OCI-LY7 (cell line): ENCODE measurements around the gene SH2D3C. TPM values are rescaled to one million over a fixed set of nuclear protein-coding genes. Genes with fewer than 3 reads are reported as not detected.

ENCODE experiments used
- BruUV-seq: library from RNA; stranded (reverse); fragments of 400-500 nt; replicated peaks from 2 replicates; lab custom pipeline; 2021; lab: Mats Ljungman, UMichigan
- CTCF ChIA-PET: fragments of 300-600 bp; sonication (Branson Sonifier 250); formaldehyde crosslinking; loops from one replicate; lab custom pipeline; 2022; ENCODE audit warnings: antibody characterized with exemption; ENCODE audit not compliant: unreplicated experiment; lab: Charles Lee
- POLR2A ChIA-PET: fragments of 300-600 bp; sonication (Branson Sonifier 250); formaldehyde crosslinking; loops from one replicate; lab custom pipeline; 2022; ENCODE audit warnings: antibody characterized with exemption; lab: Charles Lee
- DNase-seq: peaks from one replicate; pipeline ENCODE4 v3.0.0-alpha.2; 2015; ENCODE audit warnings: low spot score
- H2AFZ ChIP-seq: fragments of 200-600 bp; sonication (generic), shearing (Covaris generic); 2 replicates; pipeline ENCODE4 v1.6.1; 2014; ENCODE audit warnings: mild to moderate bottlenecking, antibody characterized with exemption, low read length, moderate library complexity
- H3K27ac ChIP-seq: fragments of 200-600 bp; sonication (generic); 2 replicates; pipeline ENCODE4 v1.5.1; 2014; ENCODE audit warnings: mixed run types, low read depth, mild to moderate bottlenecking, moderate library complexity, low read length, inconsistent platforms; ENCODE audit not compliant: poor library complexity, severe bottlenecking
- H3K36me3 ChIP-seq: fragments of 200-600 bp; sonication (generic); 2 replicates; pipeline ENCODE4 v1.6.1; 2014; ENCODE audit warnings: mild to moderate bottlenecking, antibody characterized with exemption, low read length, moderate library complexity, mixed read lengths; ENCODE audit not compliant: insufficient read depth
- H3K4me1 ChIP-seq: fragments of 200-600 bp; sonication (generic); 2 replicates; pipeline ENCODE4 v1.5.1; 2014; ENCODE audit warnings: mild to moderate bottlenecking, low read length; ENCODE audit not compliant: insufficient read depth, poor library complexity, severe bottlenecking
- H3K4me2 ChIP-seq: fragments of 200-600 bp; sonication (generic); 2 replicates; pipeline ENCODE4 v1.6.1; 2014; ENCODE audit warnings: mild to moderate bottlenecking, low read length
- H3K4me3 ChIP-seq: fragments of 200-600 bp; sonication (generic); 2 replicates; pipeline ENCODE4 v1.5.1; 2014; ENCODE audit warnings: mild to moderate bottlenecking, low read depth, low read length; ENCODE audit not compliant: poor library complexity, severe bottlenecking
- H3K79me2 ChIP-seq: fragments of 200-600 bp; sonication (generic); 2 replicates; pipeline ENCODE4 v1.6.1; 2016; ENCODE audit warnings: low read depth, mild to moderate bottlenecking, low read length, moderate library complexity, mixed read lengths; ENCODE audit not compliant: insufficient read depth
- H3K9me2 ChIP-seq: fragments of 200-600 bp; sonication (generic); 2 replicates; pipeline ENCODE4 v1.6.1; 2016; ENCODE audit warnings: mild to moderate bottlenecking, low read length, mixed read lengths; ENCODE audit not compliant: insufficient read depth
- H3K9me3 ChIP-seq: fragments of 200-600 bp; sonication (generic); 2 replicates; pipeline ENCODE4 v1.6.1; 2014; ENCODE audit warnings: mild to moderate bottlenecking, mixed run types, low read length, mixed read lengths
- H4K20me1 ChIP-seq: fragments of 200-600 bp; sonication (generic); 2 replicates; pipeline ENCODE4 v1.6.1; 2014; ENCODE audit warnings: mild to moderate bottlenecking, antibody characterized with exemption, low read length, moderate library complexity, mixed read lengths; ENCODE audit not compliant: insufficient read depth
- EZH2phosphoT487 ChIP-seq: fragments of 200-600 bp; sonication (generic); IDR thresholded peaks from 2 replicates; pipeline ENCODE4 v1.6.1; 2018; ENCODE audit warnings: low read depth, borderline replicate concordance, mild to moderate bottlenecking, mixed run types, antibody characterized with exemption, low read length, moderate library complexity, mixed read lengths
- intact Hi-C: fragments of 100-400 bp; cut with micrococcal nuclease; formaldehyde crosslinking; loops from one replicate; pipeline ENCODE4 v1.10.0; 2022; ENCODE audit not compliant: unreplicated experiment
- total RNA-seq, 2 experiments: library from RNA; depleted of rRNA in 1 of 2; stranded (reverse); fragments of >200 nt in 1 of 2; shearing (Covaris generic) in 1 of 2; gene quantifications; 2 replicates each; pipeline ENCODE4 v1.2.3, GENCODE V29; 2014 to 2022
- TF ChIP-seq, protein P1 (sequence below): fragments of 200-600 bp; sonication (generic); conservative IDR thresholded peaks from 2 replicates; pipeline ENCODE4 v1.5.1; 2014; ENCODE audit warnings: mild to moderate bottlenecking, antibody characterized with exemption, low read length, moderate library complexity, mixed read lengths

The SH2D3C gene
- total RNA-seq, 2 experiments from 2014 or later, result 40.0 to 45.7 TPM

GRCh38 chr9:127767909-127768331 is 10.5 kb downstream of the SH2D3C start:
- H3K9me3 ChIP-seq, result no peaks in the 10 kb centered on the region
- peaks cover 69% of the 10 kb centered on the region for H3K36me3 ChIP-seq
- H3K9me2 ChIP-seq, result no peaks in the 10 kb centered on the region
- 0 out of 2 replicates have a peak, but pooled peaks cover 6% of the 10 kb centered on the region for H4K20me1 ChIP-seq
- peaks cover 19% of the 10 kb centered on the region; the same call in 1 of the 2 replicates for H3K79me2 ChIP-seq
- no TSS peak for BruUV-seq
- H3K4me3 ChIP-seq, result no peak overlapping the region
- peak overlapping the region; percentile 7 for H3K27ac ChIP-seq
- TF ChIP-seq, protein P1, sequence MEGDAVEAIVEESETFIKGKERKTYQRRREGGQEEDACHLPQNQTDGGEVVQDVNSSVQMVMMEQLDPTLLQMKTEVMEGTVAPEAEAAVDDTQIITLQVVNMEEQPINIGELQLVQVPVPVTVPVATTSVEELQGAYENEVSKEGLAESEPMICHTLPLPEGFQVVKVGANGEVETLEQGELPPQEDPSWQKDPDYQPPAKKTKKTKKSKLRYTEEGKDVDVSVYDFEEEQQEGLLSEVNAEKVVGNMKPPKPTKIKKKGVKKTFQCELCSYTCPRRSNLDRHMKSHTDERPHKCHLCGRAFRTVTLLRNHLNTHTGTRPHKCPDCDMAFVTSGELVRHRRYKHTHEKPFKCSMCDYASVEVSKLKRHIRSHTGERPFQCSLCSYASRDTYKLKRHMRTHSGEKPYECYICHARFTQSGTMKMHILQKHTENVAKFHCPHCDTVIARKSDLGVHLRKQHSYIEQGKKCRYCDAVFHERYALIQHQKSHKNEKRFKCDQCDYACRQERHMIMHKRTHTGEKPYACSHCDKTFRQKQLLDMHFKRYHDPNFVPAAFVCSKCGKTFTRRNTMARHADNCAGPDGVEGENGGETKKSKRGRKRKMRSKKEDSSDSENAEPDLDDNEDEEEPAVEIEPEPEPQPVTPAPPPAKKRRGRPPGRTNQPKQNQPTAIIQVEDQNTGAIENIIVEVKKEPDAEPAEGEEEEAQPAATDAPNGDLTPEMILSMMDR, result no peak
- TF ChIP-seq EZH2phosphoT487, result no peak
- CTCF ChIA-PET, result no interaction called here
- POLR2A ChIA-PET, result interaction anchor here (1.4 to 1.6 kb wide), 3 partner anchors 11 to 38 kb away, joined by 4 to 8 read pairs (median 4); partner anchors contain the start of genes SH2D3C and TOR2A
- peak overlapping the region; percentile 31; the same call in 1 of the 2 replicates for H3K4me2 ChIP-seq
- H2AFZ ChIP-seq, result no peak overlapping the region
- no peak for DNase-seq
- peaks cover 44% of the 10 kb centered on the region for H3K4me1 ChIP-seq
- intact Hi-C loops, result no loop called here

DNA sequence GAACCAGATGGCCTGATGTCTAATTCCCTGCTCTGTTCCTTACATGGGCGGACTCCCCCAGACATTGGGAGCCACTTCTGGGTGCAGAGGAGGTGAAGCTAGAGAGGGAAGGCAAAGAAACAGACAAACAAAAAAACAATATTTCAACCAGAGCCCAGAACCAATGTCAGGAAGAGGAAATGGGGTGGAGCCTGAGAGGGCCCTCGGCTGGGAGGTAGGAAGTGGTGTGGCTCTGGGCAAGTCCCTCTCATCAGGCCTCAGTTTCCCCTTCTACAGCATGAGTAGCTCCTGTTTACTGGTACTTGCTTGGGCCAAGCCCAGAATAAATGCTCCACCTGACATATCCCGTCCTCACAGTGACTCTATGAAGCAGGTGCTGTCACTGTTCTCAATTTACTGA is 11.1 kb downstream of the SH2D3C start:
- Histone ChIP-seq H3K9me3 (no peaks in the 10 kb centered on the region), H2AFZ (no peak overlapping the region), H3K4me3 (no peak overlapping the region), H3K4me2 (peak overlapping the region; percentile 31; the same call in 1 of the 2 replicates), H3K79me2 (peaks cover 19% of the 10 kb centered on the region; the same call in 1 of the 2 replicates), H3K36me3 (peaks cover 64% of the 10 kb centered on the region), H3K4me1 (peaks cover 39% of the 10 kb centered on the region), H3K9me2 (no peaks in the 10 kb centered on the region), H3K27ac (peak overlapping the region; percentile 7), H4K20me1 (0 out of 2 replicates have a peak, but pooled peaks cover 6% of the 10 kb centered on the region)
- POLR2A ChIA-PET, result interaction anchor here (0.5 to 1.6 kb wide), 4 partner anchors 12 to 38 kb away, joined by 3 to 8 read pairs (median 4); partner anchors contain the start of genes SH2D3C and TOR2A
- DNase-seq, result no peak
- TF ChIP-seq, protein P1, result no peak
- no peak for TF ChIP-seq EZH2phosphoT487
- no TSS peak for BruUV-seq
- intact Hi-C loops, result no loop called here
- CTCF ChIA-PET, result no interaction called here

DNA sequence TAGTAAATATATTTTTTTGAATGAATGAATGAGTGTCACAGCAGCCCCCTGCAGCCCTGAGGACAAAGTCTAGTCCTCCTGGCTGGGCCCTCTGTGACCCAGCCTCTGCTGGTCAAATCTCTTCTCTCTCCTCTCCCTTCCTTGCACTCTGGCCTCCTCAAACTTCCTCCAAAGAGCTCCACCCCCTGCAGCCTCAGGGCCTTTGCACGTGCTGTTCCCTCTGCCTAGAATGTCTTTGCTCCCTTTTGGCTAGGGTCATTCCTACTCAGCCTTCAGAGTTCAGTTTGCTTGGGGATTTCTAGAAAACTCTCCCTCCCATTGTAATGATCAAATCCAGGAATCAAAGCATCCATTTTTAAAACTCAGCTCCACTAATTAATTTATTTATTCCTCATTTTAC is 13.0 kb downstream of the SH2D3C start:
- no peak overlapping the region for H3K4me3 ChIP-seq
- ChIA-PET CTCF (interaction anchor here (0.9 kb wide), 1 partner anchor 19 kb away, joined by 3 read pairs; no protein-coding TSS in a partner anchor), POLR2A (interaction anchor here (0.7 to 1.0 kb wide), 4 partner anchors 21 to 2000 kb away, joined by 3 to 5 read pairs (median 4); no protein-coding TSS in a partner anchor)
- BruUV-seq, result no TSS peak
- H3K9me3 ChIP-seq, result no peaks in the 10 kb centered on the region
- no peak overlapping the region for H3K27ac ChIP-seq
- H3K4me2 ChIP-seq, result no peak overlapping the region
- no peak for DNase-seq
- H3K9me2 ChIP-seq, result no peaks in the 10 kb centered on the region
- intact Hi-C loops, result no loop called here
- H3K79me2 ChIP-seq, result peaks cover 14% of the 10 kb centered on the region; the same call in 1 of the 2 replicates
- no peak for TF ChIP-seq EZH2phosphoT487
- TF ChIP-seq, protein P1, result no peak
- peaks cover 24% of the 10 kb centered on the region for H3K4me1 ChIP-seq
- H4K20me1 ChIP-seq, result 0 out of 2 replicates have a peak, but pooled peaks cover under 1% of the 10 kb centered on the region
- H3K36me3 ChIP-seq, result peaks cover 66% of the 10 kb centered on the region
- no peak overlapping the region for H2AFZ ChIP-seq
